ENCODE results near the gene STAT3. TPM values are rescaled to one million over a fixed set of nuclear protein-coding genes. Genes with fewer than 3 reads are reported as not detected.
A peak's percentile ranks its signal among the peaks of the same experiment; 100 is the strongest.

The STAT3 gene
- 210 TPM for total RNA-seq

DNA sequence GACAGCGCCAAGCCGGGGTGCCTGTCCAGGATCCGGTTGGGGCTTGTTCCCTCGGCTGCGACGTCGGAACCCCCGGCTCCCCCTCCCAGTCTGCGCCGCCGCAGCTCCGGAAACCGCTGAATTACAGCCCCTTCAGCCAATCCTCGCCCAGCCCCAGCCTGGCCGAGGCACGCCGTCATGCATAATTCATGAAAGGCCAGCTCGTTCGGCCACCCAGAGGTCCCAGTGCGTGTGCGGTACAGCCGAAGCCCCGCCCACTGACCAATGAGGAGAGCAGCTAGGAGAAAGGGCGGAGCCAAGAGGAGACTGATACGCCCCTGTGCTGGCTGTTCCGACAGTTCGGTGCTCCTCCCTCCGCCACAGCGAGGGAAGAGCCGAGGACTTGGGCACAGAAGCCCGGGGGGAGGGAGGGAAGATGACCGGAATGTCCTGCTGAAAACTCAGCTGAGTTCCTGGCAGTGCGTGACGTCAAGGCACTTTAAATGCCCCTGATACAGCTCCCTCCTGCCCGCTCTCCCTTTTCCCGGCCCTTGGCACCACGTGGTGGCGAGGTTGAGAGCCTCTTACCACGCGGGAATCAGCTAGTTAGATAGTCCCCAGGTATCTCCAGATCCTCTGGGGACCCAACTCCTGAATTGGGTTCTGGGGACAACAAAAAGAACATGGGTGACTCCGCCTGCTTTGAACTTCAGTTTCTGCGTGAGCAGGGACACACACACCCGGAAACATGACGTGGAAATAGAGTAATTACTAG is at the start of gene STAT3:
STAT3 (minus strand) TSS at position 62 of the 754 bp plus-strand sequence. CDS start 39,926 bp downstream, outside the sequence.
- Histone ChIP-seq H3K4me1 (peaks cover 39% of the 10 kb centered on the region), H3K4me3 (peak within 1 kb of the TSS; percentile 68 to 96)
- intact Hi-C loops (cut with DNase I): loop anchor here (5.0 kb wide), 1 partner anchor 41 kb away; no protein-coding TSS in a partner anchor

DNA sequence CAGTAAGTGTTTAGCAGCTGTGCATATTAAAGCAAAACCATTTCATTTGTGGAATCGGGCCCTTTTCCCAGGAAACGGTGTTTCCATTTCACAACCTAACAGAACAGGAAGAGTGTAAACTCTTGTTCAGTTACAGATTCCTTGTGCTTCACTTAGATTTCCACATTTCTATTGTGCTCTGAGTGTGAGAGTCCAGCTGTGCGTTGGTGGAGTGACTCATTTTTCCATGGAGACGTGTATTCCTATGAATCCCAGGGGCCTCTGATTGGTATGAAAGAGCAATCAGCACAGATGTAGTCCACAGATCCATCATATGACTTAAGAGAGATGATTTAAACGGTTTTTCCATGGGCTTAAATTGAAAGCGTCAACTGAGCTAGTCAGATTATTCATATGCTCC is 48.1 kb upstream of the STAT3 start:
- Histone ChIP-seq H3K27me3 (no peaks in the 10 kb centered on the region), H3K4me3 (no peak overlapping the region), H3K27ac (peak overlapping the region; percentile 77), H3K9me3 (no peaks in the 10 kb centered on the region), H3K4me1 (peaks cover 4% of the 10 kb centered on the region), H3K36me3 (no peaks in the 10 kb centered on the region)
- TF ChIP-seq POLR2A (IDR thresholded peaks at IDR 0.05) (no peak), POLR2AphosphoS5 (IDR thresholded peaks at IDR 0.05; ENCODE audit: insufficient read depth in 1 of 2, low read depth in 1 of 2) (peak in 1 of 2 donors; percentile 23)
- intact Hi-C loops (cut with DNase I): no loop called here
- DNase-seq (ENCODE audit: extremely low spot score in 2 of 2): no peak

More for the DNA sequence above, at the start of gene STAT3:
- no peaks in the 10 kb centered on the region for H3K27me3 ChIP-seq
- TF ChIP-seq, protein P1, sequence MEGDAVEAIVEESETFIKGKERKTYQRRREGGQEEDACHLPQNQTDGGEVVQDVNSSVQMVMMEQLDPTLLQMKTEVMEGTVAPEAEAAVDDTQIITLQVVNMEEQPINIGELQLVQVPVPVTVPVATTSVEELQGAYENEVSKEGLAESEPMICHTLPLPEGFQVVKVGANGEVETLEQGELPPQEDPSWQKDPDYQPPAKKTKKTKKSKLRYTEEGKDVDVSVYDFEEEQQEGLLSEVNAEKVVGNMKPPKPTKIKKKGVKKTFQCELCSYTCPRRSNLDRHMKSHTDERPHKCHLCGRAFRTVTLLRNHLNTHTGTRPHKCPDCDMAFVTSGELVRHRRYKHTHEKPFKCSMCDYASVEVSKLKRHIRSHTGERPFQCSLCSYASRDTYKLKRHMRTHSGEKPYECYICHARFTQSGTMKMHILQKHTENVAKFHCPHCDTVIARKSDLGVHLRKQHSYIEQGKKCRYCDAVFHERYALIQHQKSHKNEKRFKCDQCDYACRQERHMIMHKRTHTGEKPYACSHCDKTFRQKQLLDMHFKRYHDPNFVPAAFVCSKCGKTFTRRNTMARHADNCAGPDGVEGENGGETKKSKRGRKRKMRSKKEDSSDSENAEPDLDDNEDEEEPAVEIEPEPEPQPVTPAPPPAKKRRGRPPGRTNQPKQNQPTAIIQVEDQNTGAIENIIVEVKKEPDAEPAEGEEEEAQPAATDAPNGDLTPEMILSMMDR (IDR thresholded peaks at IDR 0.05): peak in 2 of 3 experiments; percentile 5 to 8
- TF ChIP-seq POLR2A (IDR thresholded peaks at IDR 0.05): peak; percentile 27 to 98
- peak; percentile 97 to 100 for TF ChIP-seq POLR2AphosphoS5 (IDR thresholded peaks at IDR 0.05; ENCODE audit: insufficient read depth in 1 of 2, low read depth in 1 of 2)
- DNase-seq (ENCODE audit: extremely low spot score in 2 of 2): peak; percentile 100
- H3K27ac ChIP-seq: peak within 1 kb of the TSS; percentile 99
- no peaks in the 10 kb centered on the region for H3K9me3 ChIP-seq
- H3K36me3 ChIP-seq: no peaks in the 10 kb centered on the region

DNA sequence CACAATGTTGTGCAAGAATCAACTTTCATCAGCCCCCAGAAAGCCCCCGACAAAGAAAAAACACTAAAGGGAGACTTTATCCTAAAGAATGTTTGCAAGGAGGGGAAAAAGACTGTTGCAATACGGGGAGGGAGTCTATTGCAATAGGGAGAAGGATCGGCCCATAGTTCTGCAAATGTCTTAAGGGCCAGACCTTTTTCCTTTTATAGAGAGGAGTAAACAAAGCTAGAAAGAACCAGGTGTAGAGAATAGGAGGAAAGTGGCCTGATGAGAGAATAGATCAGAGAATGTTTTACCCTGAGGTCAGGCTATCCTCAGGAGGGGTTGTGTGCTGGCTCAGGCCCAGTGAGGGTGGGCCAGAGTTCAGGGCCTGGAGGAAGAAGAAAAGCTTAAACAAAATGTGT is 43.5 kb upstream of the STAT3 start:
- H3K36me3 ChIP-seq: no peaks in the 10 kb centered on the region
- TF ChIP-seq POLR2AphosphoS5 (IDR thresholded peaks at IDR 0.05; ENCODE audit: insufficient read depth in 1 of 2, low read depth in 1 of 2) (no peak), POLR2A (IDR thresholded peaks at IDR 0.05) (no peak)
- TF ChIP-seq, protein P1 (IDR thresholded peaks at IDR 0.05): no peak
- DNase-seq (ENCODE audit: extremely low spot score in 2 of 2): no peak
- intact Hi-C loops (cut with DNase I): no loop called here
- H3K4me1 ChIP-seq: peaks cover 19% of the 10 kb centered on the region
- no peak overlapping the region for H3K4me3 ChIP-seq
- no peak overlapping the region for H3K27ac ChIP-seq
- H3K9me3 ChIP-seq: no peaks in the 10 kb centered on the region
- H3K27me3 ChIP-seq: no peaks in the 10 kb centered on the region

DNA sequence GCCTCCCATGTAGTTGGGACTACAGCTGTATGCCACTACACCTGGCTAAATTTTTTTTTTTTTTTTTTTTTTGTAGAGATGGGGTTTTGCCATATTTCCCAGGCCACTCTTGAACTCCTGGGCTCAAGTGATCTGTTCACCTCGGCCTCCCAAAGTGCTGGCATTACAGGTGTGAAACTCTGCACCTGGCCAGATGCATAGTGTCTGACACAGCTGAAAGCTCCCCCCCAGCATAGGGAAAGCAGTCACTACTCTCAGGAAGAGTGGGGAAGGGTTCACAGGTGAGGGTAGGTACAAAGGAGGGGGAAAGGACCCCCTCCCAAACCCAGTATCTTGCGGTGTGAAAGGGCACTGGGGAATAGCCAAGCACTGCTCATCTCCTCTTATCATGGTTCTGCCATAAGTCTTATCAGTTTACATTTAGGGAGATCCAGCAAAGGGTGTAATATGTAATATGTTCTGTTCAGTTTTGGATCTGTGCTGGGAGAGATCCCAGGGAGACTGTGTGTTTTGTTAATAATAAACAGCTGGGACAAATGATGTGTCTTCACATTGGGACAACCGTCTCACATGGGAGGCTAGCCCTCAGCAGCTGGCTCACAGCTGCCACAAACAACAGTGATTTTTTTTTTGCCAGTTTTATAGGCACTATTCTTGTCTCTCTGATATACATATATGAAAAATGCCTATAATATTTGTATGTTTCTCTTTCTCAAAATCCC is 41.6 kb upstream of the STAT3 start:
- no peaks in the 10 kb centered on the region for H3K9me3 ChIP-seq
- no peak for DNase-seq (ENCODE audit: extremely low spot score in 2 of 2)
- intact Hi-C loops (cut with DNase I): no loop called here
- TF ChIP-seq, protein P1 (IDR thresholded peaks at IDR 0.05): no peak
- no peak for TF ChIP-seq POLR2AphosphoS5 (IDR thresholded peaks at IDR 0.05; ENCODE audit: insufficient read depth in 1 of 2, low read depth in 1 of 2)
- no peak for TF ChIP-seq POLR2A (IDR thresholded peaks at IDR 0.05)
- no peak overlapping the region for H3K27ac ChIP-seq
- no peaks in the 10 kb centered on the region for H3K27me3 ChIP-seq
- peaks cover 22% of the 10 kb centered on the region for H3K4me1 ChIP-seq
- no peak overlapping the region for H3K4me3 ChIP-seq
- H3K36me3 ChIP-seq: no peaks in the 10 kb centered on the region

DNA sequence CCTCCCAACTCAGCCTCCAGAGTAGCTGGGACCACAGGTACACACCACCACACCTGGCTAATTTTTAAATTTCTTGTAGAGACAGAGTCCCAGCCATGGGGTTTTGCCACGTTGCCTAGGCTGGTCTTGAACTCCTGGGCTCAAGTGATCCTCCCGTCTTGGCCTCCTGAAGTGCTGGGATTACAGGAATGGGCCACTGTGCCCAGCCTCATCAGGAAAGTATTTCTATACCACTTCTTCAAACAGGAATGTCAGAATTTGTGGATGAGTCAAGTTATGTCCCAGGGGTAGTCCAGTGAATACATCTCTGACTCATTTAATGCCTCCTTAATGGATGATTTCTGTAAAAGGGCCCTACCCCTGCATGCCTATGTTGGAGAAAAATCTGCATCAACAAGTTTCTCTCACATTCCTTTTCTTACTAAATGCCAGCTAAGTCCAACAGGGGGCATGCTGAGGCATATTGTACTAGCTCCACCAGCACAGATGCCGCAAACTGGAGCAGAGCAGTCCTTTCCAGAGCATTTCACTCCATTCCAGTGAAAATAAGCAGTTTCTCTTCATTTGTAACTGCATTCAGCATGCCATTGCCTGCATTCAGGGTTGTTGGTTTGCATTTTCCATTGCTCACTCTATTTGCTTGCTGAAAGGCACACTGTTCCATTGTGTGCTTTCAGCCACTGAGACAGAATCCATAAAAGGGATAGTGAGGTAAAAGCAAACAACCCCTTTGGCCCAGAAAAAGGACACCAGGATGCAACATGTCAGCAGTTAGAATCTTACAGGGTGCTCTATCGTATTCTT is 40.1 kb upstream of the STAT3 start:
- Histone ChIP-seq H3K27me3 (no peaks in the 10 kb centered on the region), H3K4me1 (peaks cover 34% of the 10 kb centered on the region), H3K4me3 (no peak overlapping the region), H3K9me3 (no peaks in the 10 kb centered on the region), H3K27ac (peak overlapping the region; percentile 66), H3K36me3 (no peaks in the 10 kb centered on the region)
- intact Hi-C loops (cut with DNase I): no loop called here
- TF ChIP-seq POLR2AphosphoS5 (IDR thresholded peaks at IDR 0.05; ENCODE audit: insufficient read depth in 1 of 2, low read depth in 1 of 2) (peak in 1 of 2 donors; percentile 89), POLR2A (IDR thresholded peaks at IDR 0.05) (no peak)
- TF ChIP-seq, protein P1 (IDR thresholded peaks at IDR 0.05): peak in 2 of 3 experiments; percentile 30 to 64
- no peak for DNase-seq (ENCODE audit: extremely low spot score in 2 of 2)
